HepG2 (cell line): Measurements from ENCODE around the gene ADAMTSL4. TPM values are rescaled to one million over a fixed set of nuclear protein-coding genes. Genes with fewer than 3 reads are reported as not detected.

Experiments used
- ATAC-seq: fragments of 200-7000 bp; cut with Tn5 transposase; 3 replicates; pipeline ENCODE4 v1.9.1; 2020; ENCODE audit warnings: mild to moderate bottlenecking, moderate library complexity
- Bru-seq: library from RNA; stranded (reverse); fragments of 400-500 nt; gene quantifications from one replicate; lab custom pipeline; 2021; lab: Mats Ljungman, UMichigan
- BruChase-seq, 2 experiments: library from RNA; stranded (reverse); fragments of 400-500 nt; gene quantifications; one replicate each; lab custom pipeline; 2021; lab: Mats Ljungman, UMichigan
- BruUV-seq: library from RNA; stranded (reverse); fragments of 400-500 nt; replicated peaks from 2 replicates; lab custom pipeline; 2021; lab: Mats Ljungman, UMichigan
- CTCF ChIA-PET: fragments of 300-600 bp; formaldehyde crosslinking; extraction: SDS; loops from one replicate; lab custom pipeline; 2021; ENCODE audit warnings: low total read pairs, inconsistent platforms, low intra/inter-chr PET ratio; lab: Yijun Ruan, JAX
- POLR2A ChIA-PET: fragments of 350-600 bp; sonication (Branson Sonifier 250); formaldehyde crosslinking; loops from one replicate; lab custom pipeline; 2020; ENCODE audit warnings: antibody characterized with exemption, inconsistent platforms; lab: Yijun Ruan, JAX
- DNase-seq: peaks from one replicate; pipeline ENCODE4 v3.0.0-alpha.2; 2015; ENCODE audit warnings: low spot score
- FAIRE-seq: peaks from 3 replicates; lab custom pipeline; 2011; peaks lifted over from hg19 to GRCh38; lab: Jason Lieb, UNC
- H2AFZ ChIP-seq: one replicate; pipeline ENCODE4 v1.6.1; 2011; ENCODE audit warnings: low read length, inconsistent platforms
- H3K27ac ChIP-seq: fragments of 300-600 bp; 3 replicates; pipeline ENCODE4 v1.8.0; 2011; ENCODE audit warnings: mixed run types, mild to moderate bottlenecking, mixed read lengths, low read length, inconsistent platforms; ENCODE audit not compliant: insufficient read depth; ENCODE audit errors: extremely low read length
- H3K27me3 ChIP-seq, 2 experiments: fragments of 200-600 bp in 1 of 2; 2 replicates in 1 of 2; 3 replicates in 1 of 2; pipeline versions ENCODE4 v1.6.0 to v1.8.0; 2011; ENCODE audit warnings: low read length in 2 of 2, mild to moderate bottlenecking in 2 of 2, moderate library complexity in 2 of 2, inconsistent platforms in 1 of 2; ENCODE audit not compliant: insufficient read depth in 2 of 2, control insufficient read depth in 1 of 2
- H3K36me3 ChIP-seq, 2 experiments: fragments of 200-600 bp in 1 of 2; replicated peaks in 1 of 2; 2 replicates in 1 of 2; 3 replicates in 1 of 2; pipeline versions ENCODE4 v1.5.1 to v1.8.0; 2011; ENCODE audit warnings: low read length in 2 of 2, inconsistent platforms in 1 of 2; ENCODE audit not compliant: insufficient read depth in 2 of 2, control insufficient read depth in 1 of 2
- H3K4me1 ChIP-seq: 2 replicates; pipeline ENCODE4 v1.5.1; 2012; ENCODE audit warnings: low read length, inconsistent platforms; ENCODE audit not compliant: insufficient read depth
- H3K4me2 ChIP-seq: 2 replicates; pipeline ENCODE4 v1.6.0; 2011; ENCODE audit warnings: low read depth, low read length, inconsistent platforms
- H3K4me3 ChIP-seq, 3 experiments: fragments of 200-600 bp in 1 of 3; sonication (generic), shearing (Covaris generic) in 1 of 3; replicated peaks in 1 of 3; 2 replicates each; pipeline ENCODE4 v1.5.1; 2011 to 2016; ENCODE audit warnings: low read length in 3 of 3, inconsistent platforms in 2 of 3, low read depth in 2 of 3, mild to moderate bottlenecking in 2 of 3, control low read depth in 1 of 3, mixed read lengths in 1 of 3; ENCODE audit not compliant: insufficient read depth in 1 of 3
- H3K79me2 ChIP-seq: one replicate; pipeline ENCODE4 v1.6.1; 2011; ENCODE audit warnings: low read length, inconsistent platforms; ENCODE audit not compliant: insufficient read depth
- H3K9ac ChIP-seq: 2 replicates; pipeline ENCODE4 v1.6.0; 2011; ENCODE audit warnings: mild to moderate bottlenecking, low read depth, low read length, inconsistent platforms; ENCODE audit not compliant: insufficient read depth
- H3K9me3 ChIP-seq: 2 replicates; pipeline ENCODE4 v1.5.1; 2012; ENCODE audit warnings: mild to moderate bottlenecking, low read length
- H4K20me1 ChIP-seq: 2 replicates; pipeline ENCODE4 v1.6.0; 2011; ENCODE audit warnings: inconsistent platforms, mild to moderate bottlenecking, low read length, moderate library complexity; ENCODE audit not compliant: insufficient read depth
- ATF7-NPFF ChIP-seq: sonication (generic); formaldehyde crosslinking; IDR thresholded peaks from 2 replicates; pipeline ENCODE4 v1.8.1; 2023; ENCODE audit warnings: mild to moderate bottlenecking, low read depth, missing genetic modification reagents, moderate library complexity
- DNMT3B ChIP-seq: conservative IDR thresholded peaks from 2 replicates; pipeline ENCODE4 v1.6.1; 2016; ENCODE audit warnings: missing biosample characterization, control low read depth
- FOXO1 ChIP-seq: sonication (generic); formaldehyde crosslinking; IDR thresholded peaks from 2 replicates; pipeline ENCODE4 v1.4.0; 2020; ENCODE audit warnings: missing genetic modification reagents
- GPBP1L1 ChIP-seq: sonication (generic); formaldehyde crosslinking; IDR thresholded peaks from 2 replicates; pipeline ENCODE4 v1.5.0; 2020; ENCODE audit warnings: mild to moderate bottlenecking, missing genetic modification reagents
- ONECUT2 ChIP-seq: sonication (generic); formaldehyde crosslinking; IDR thresholded peaks from 2 replicates; pipeline ENCODE4 v1.4.0; 2020; ENCODE audit warnings: missing genetic modification reagents
- PCBP2 ChIP-seq: fragments of 200-400 bp; formaldehyde crosslinking; optimal IDR thresholded peaks from 2 replicates; pipeline ENCODE3; 2018; ENCODE audit warnings: low read length, low read depth; ENCODE audit not compliant: poor library complexity, severe bottlenecking
- SIN3A ChIP-seq: IDR thresholded peaks from 2 replicates; pipeline ENCODE4 v1.6.1; 2011; ENCODE audit warnings: low read depth, mild to moderate bottlenecking, control low read depth, low read length, borderline replicate concordance
- TCF12 ChIP-seq, 2 experiments: fragments of 450-650 bp in 1 of 2; sonication (generic) in 1 of 2; formaldehyde crosslinking in 1 of 2; IDR thresholded peaks; 2 replicates each; pipeline versions ENCODE4 v1.6.1 to v1.8.0; 2017 to 2022; ENCODE audit warnings: antibody characterized with exemption in 1 of 2, mild to moderate bottlenecking in 1 of 2, missing genetic modification reagents in 1 of 2, moderate library complexity in 1 of 2
- ZFP36L2 ChIP-seq: sonication (generic); formaldehyde crosslinking; IDR thresholded peaks from 2 replicates; pipeline ENCODE4 v1.4.0; 2020; ENCODE audit warnings: missing genetic modification reagents
- ZNF615 ChIP-seq: sonication (generic); formaldehyde crosslinking; IDR thresholded peaks from 2 replicates; pipeline ENCODE4 v1.5.0; 2020; ENCODE audit warnings: mild to moderate bottlenecking, missing genetic modification reagents, borderline replicate concordance
- WGBS: methylation state at CpG from one replicate; pipeline ENCODE4 v1.1.6; 2017; ENCODE audit warnings: low lambda C conversion rate; 5-methylcytosine and 5-hydroxymethylcytosine counted together
- in situ Hi-C: cut with HindIII; loops from 2 replicates; pipeline ENCODE4 v1.10.0; 2017; ENCODE audit warnings: low pct_unique_long_range_greater_than_20kb; ENCODE audit not compliant: extremely low pct_ligation_motif_present
- intact Hi-C: fragments of 100-400 bp; cut with micrococcal nuclease; formaldehyde crosslinking; loops from one replicate; pipeline ENCODE4 v1.10.0; 2022; ENCODE audit not compliant: unreplicated experiment
- long read RNA-seq, 2 experiments: library from RNA in 1 of 2; library from polyadenylated mRNA in 1 of 2; stranded (forward) in 1 of 2; unstranded in 1 of 2; transcript quantifications; one replicate each; pipeline ENCODE4 v2.0.0, GENCODE V29; 2019 to 2022
- polyA minus RNA-seq, 3 experiments: library from RNA; depleted of rRNA, polyadenylated mRNA; stranded (reverse); fragments of >200 nt; gene quantifications; 2 replicates each; pipeline ENCODE4 v1.2.3, GENCODE V29; 2011; ENCODE audit warnings: low replicate concordance in 1 of 3
- polyA plus RNA-seq, 8 experiments: library from polyadenylated mRNA; depleted of rRNA in 3 of 8; stranded (reverse) in 7 of 8; unstranded in 1 of 8; fragments of >200 nt; fragmentation: Illumina TruSeq in 4 of 8; extraction: Trizol in 4 of 8; gene quantifications; 2 replicates each; pipeline versions ENCODE4 v1.2.1 to v1.2.3, GENCODE V29; 2011 to 2016; ENCODE audit warnings: low read depth in 4 of 8, missing spikeins in 1 of 8, mixed read lengths in 1 of 8; ENCODE audit not compliant: insufficient read depth in 1 of 8
- total RNA-seq, 5 experiments: library from RNA; depleted of rRNA; stranded (reverse); fragments of >200 nt; fragmentation: Illumina TruSeq; extraction: Trizol; gene quantifications; 2 replicates each; pipeline ENCODE4 v1.2.3, GENCODE V29; 2016; ENCODE audit warnings: low read depth in 1 of 5
- TF ChIP-seq, protein P1 (sequence below): sonication (generic); formaldehyde crosslinking; IDR thresholded peaks from 2 replicates; pipeline ENCODE4 v1.9.0; 2022; ENCODE audit warnings: missing genetic modification reagents, mild to moderate bottlenecking, borderline replicate concordance
- TF ChIP-seq, protein P2 (sequence below): sonication (generic); formaldehyde crosslinking; IDR thresholded peaks from 2 replicates; pipeline ENCODE4 v1.8.0; 2022; ENCODE audit warnings: mild to moderate bottlenecking, missing genetic modification reagents, moderate library complexity

Gene ADAMTSL4
- total RNA-seq (2016; rRNA removed; fragmentation: Illumina TruSeq; extraction: Trizol) (1.9 and 3.9 TPM in 2 replicates), polyA plus RNA-seq (2011; rRNA removed) (15.1 and 16.4 TPM in 2 replicates), polyA minus RNA-seq (2011; rRNA and poly(A)+ RNA removed; ENCODE audit: low replicate concordance) (5.9 and 8.8 TPM in 2 replicates), Bru-seq, nascent RNA (percentile 47 among the genes with signal in this experiment), BruChase-seq, experiment 1, labeled RNA remaining after a 6-hour chase (percentile 53 among the genes with signal in this experiment), BruChase-seq, experiment 2, labeled RNA remaining after a 2-hour chase (percentile 45 among the genes with signal in this experiment)
- total RNA-seq (2016; cell fraction: cytosol; rRNA removed; fragmentation: Illumina TruSeq; extraction: Trizol; ENCODE audit: low read depth), result 1.3 and 1.4 TPM in 2 replicates
- total RNA-seq (2016; cell fraction: insoluble cytoplasmic fraction; rRNA removed; fragmentation: Illumina TruSeq; extraction: Trizol), result 1.4 and 3.5 TPM in 2 replicates
- total RNA-seq (2016; cell fraction: membrane; rRNA removed; fragmentation: Illumina TruSeq; extraction: Trizol), result 2.8 TPM in 2 replicates
- 5.1 and 8.0 TPM in 2 replicates for total RNA-seq (2016; cell fraction: nucleus; rRNA removed; fragmentation: Illumina TruSeq; extraction: Trizol)
- polyA plus RNA-seq (2011; cell fraction: cytosol; rRNA removed), result 7.9 and 8.3 TPM in 2 replicates
- 81.6 and 99.7 TPM in 2 replicates for polyA plus RNA-seq (2011; cell fraction: nucleus; rRNA removed)
- polyA plus RNA-seq (2012), result 6.4 and 10.9 TPM in 2 replicates
- polyA plus RNA-seq (2016; cell fraction: cytosol; fragmentation: Illumina TruSeq; extraction: Trizol; ENCODE audit: low read depth), result 0.93 and 1.3 TPM in 2 replicates
- 4.0 and 4.2 TPM in 2 replicates for polyA plus RNA-seq (2016; cell fraction: insoluble cytoplasmic fraction; fragmentation: Illumina TruSeq; extraction: Trizol; ENCODE audit: low read depth)
- polyA plus RNA-seq (2016; cell fraction: membrane; fragmentation: Illumina TruSeq; extraction: Trizol; ENCODE audit: low read depth), result 3.3 and 3.7 TPM in 2 replicates
- polyA plus RNA-seq (2016; cell fraction: nucleus; fragmentation: Illumina TruSeq; extraction: Trizol; ENCODE audit: insufficient read depth, low read depth), result 32.6 and 38.0 TPM in 2 replicates
- 5.3 and 6.0 TPM in 2 replicates for polyA minus RNA-seq (2011; cell fraction: cytosol; rRNA and poly(A)+ RNA removed)
- polyA minus RNA-seq (2011; cell fraction: nucleus; rRNA and poly(A)+ RNA removed), result 9.4 TPM in 2 replicates
- long read RNA-seq, experiment 1, partial matches to known transcripts, result 2 of 4 reads
- long read RNA-seq, experiment 1, other reads (novel, unspliced or antisense), result 1 of 4 reads
- long read RNA-seq, experiment 2, full-length matches to known transcripts, result 3 of 18 reads
- long read RNA-seq, experiment 2, partial matches to known transcripts, result 8 of 18 reads
- long read RNA-seq, experiment 2, other reads (novel, unspliced or antisense), result 7 of 18 reads

DNA sequence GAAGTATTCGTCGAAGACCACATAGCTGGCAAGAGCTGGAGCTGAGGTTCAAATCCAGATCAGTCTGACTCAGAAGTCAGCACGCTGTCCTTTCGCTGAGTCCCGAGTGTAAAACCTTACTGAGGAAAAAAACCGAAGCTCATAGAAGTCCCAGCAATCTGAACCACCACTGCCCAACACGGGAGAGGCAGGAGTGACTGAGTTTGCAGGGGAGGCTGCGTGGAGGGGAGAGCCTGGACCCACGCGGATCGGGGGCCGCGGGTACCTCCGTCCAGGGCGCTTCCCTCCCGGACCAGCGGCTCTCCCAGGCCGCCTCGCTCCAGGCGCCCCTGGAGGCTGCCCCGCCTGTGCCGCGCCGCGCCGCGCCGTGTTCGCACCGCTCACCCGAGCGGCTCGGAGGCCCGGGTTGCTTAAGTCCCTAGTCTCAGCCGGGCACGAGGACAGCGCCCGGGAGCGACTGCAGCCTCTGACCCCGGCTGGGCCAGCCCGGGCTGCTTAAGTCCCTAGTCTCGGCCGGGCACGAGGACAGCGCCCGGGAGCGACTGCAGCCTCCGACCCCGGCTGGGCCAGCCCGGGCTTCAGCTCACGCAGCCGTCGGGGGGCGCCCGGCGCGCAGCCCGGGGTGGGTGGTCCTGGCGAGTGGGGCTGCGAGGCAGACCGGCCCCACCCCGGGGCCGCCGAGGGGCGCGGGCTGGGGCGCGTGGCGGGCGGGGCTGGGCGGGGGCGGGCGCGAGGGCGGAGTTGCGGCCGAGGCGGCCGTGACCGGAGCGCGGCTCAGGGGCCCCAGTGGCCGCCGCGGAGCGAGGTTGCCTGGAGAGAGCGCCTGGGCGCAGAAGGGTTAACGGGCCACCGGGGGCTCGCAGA lies at the start of gene ADAMTSL4:
TSS of gene ADAMTSL4 (plus strand) at position 777 of the 864 bp plus-strand sequence. CDS start 2,881 bp downstream, outside the sequence.
- peaks cover 61% of the 10 kb centered on the region for H3K4me1 ChIP-seq
- H4K20me1 ChIP-seq, result no peaks in the 10 kb centered on the region
- BruUV-seq, result TSS peak; percentile 55
- peak within 1 kb of the TSS; percentile 62 to 83 (median 63) for H3K4me3 ChIP-seq
- H3K27me3 ChIP-seq, result no peaks in the 10 kb centered on the region; a peak in 1 of 5 replicates
- CTCF ChIA-PET, result no interaction called here
- intact Hi-C loops, result no loop called here
- peak within 1 kb of the TSS; percentile 86 for H2AFZ ChIP-seq
- peak within 1 kb of the TSS; percentile 57 for H3K27ac ChIP-seq
- no peaks in the 10 kb centered on the region for H3K79me2 ChIP-seq
- H3K9ac ChIP-seq, result peak within 1 kb of the TSS; percentile 76
- 0% methylated on average over 21 of the region's 91 CpGs for WGBS
- H3K36me3 ChIP-seq, result no peaks in the 10 kb centered on the region
- H3K4me2 ChIP-seq, result peak within 1 kb of the TSS; percentile 100
- FAIRE-seq (no peak), DNase-seq (no peak), ATAC-seq (peak; percentile 67)
- POLR2A ChIA-PET, result interaction anchor here (1.2 to 6.9 kb wide), 7 partner anchors 11 to 148 kb away, joined by 3 to 88 read pairs (median 6); partner anchors contain the start of genes FALEC, GOLPH3L and MCL1
- in situ Hi-C loops, result no loop called here
- no peaks in the 10 kb centered on the region for H3K9me3 ChIP-seq
- TF ChIP-seq ZNF615 (CRISPR knock-in tag) (no peak), ONECUT2 (no peak), ZFP36L2 (CRISPR knock-in tag) (no peak), TCF12 (IDR thresholded peaks at IDR 0.05) (no peak), TCF12 (CRISPR knock-in tag; IDR thresholded peaks at IDR 0.05) (no peak), ATF7-NPFF (0 out of 2 replicates have a peak, but pooled peaks have one; percentile 54), DNMT3B (CRISPR knock-in tag) (0 out of 2 replicates have a peak, but pooled peaks have one; percentile 47), FOXO1 (CRISPR knock-in tag) (0 out of 2 replicates have a peak, but pooled peaks have one; percentile 10), SIN3A (0 out of 2 replicates have a peak, but pooled peaks have one; percentile 7), PCBP2 (no peak), GPBP1L1 (CRISPR knock-in tag) (no peak)
- TF ChIP-seq, protein P1, sequence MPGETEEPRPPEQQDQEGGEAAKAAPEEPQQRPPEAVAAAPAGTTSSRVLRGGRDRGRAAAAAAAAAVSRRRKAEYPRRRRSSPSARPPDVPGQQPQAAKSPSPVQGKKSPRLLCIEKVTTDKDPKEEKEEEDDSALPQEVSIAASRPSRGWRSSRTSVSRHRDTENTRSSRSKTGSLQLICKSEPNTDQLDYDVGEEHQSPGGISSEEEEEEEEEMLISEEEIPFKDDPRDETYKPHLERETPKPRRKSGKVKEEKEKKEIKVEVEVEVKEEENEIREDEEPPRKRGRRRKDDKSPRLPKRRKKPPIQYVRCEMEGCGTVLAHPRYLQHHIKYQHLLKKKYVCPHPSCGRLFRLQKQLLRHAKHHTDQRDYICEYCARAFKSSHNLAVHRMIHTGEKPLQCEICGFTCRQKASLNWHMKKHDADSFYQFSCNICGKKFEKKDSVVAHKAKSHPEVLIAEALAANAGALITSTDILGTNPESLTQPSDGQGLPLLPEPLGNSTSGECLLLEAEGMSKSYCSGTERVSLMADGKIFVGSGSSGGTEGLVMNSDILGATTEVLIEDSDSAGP (CRISPR knock-in tag), result peak; percentile 13; the same call in 1 of the 2 replicates
- TF ChIP-seq, protein P2, sequence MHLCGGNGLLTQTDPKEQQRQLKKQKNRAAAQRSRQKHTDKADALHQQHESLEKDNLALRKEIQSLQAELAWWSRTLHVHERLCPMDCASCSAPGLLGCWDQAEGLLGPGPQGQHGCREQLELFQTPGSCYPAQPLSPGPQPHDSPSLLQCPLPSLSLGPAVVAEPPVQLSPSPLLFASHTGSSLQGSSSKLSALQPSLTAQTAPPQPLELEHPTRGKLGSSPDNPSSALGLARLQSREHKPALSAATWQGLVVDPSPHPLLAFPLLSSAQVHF (CRISPR knock-in tag), result no peak
